Stimulated activated CD4-positive, alpha-beta T cell treated with anti-CD3 and anti-CD28 coated beads, Interleukin-15, amount 100 ng/mL, for 48 hours (primary cell): ENCODE results near the gene EPHA6.

ENCODE experiments used
- DNase-seq, 2 donors: peaks; one replicate each; pipeline ENCODE4 v3.0.0-alpha.2; 2020; ENCODE audit warnings: low read depth in 2 of 2

The EPHA6 gene

DNA sequence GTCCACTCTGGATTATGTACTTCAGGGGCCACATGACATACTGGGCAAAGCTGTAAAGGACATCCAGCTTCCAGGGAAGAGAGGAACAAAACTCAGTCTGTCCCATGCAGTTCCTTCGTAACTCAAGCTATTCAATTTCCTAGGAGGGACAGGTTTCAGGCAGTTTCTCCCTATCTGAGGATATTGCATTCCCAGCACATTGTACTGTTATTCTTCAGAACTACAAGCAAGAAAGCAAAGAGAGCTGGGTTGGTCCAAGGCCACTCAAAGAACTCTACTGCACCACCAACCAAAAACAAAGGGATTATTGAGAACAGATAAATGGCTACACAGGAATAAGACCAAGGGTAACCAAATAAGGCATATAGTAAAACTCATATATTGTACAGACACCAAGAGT lies 832.5 kb downstream of the EPHA6 start:
- no peak for DNase-seq

DNA sequence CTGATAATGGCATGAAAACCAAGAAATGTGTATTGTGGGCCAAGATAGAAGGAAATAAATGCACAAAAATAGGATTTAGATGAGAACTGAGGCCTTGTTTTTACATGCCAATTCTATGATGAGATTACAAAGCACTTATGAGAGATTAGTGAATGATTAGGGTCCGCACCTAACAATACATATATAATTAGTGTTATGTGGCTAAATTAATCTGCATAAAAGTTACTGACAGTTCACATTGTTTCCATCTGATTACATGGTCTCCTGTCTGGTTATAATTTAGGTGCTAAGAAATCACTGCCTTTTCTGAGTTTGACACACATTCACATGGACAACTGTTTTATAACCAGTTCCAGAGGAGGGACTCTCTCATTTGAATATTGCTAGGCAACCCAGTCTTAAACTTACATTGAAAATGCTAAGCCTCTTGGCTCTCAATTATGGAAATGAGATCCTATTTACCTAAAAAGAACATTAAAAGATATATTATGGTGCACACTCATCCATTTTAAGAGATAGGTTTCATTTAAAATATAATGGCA lies 833.1 kb downstream of the EPHA6 start:
- DNase-seq: no peak

DNA sequence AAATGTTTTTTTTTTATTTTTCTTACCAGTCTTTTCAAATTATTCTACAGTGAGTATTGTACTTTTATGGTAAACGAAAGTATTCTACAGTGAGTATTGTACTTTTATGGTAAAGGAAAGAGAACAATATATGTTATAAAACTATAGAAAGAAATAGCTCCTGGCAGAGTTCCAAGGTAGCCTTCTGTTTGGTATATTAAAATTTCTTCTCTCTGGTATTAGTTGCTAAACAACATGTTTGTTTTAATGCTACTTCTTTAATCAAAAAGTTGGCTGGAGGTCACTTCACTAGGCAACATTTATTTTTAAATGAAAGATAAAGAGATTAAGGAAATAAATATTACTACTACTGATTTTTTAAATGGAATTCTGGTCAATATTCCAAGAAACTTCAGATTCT lies 841.6 kb downstream of the EPHA6 start:
- no peak for DNase-seq

DNA sequence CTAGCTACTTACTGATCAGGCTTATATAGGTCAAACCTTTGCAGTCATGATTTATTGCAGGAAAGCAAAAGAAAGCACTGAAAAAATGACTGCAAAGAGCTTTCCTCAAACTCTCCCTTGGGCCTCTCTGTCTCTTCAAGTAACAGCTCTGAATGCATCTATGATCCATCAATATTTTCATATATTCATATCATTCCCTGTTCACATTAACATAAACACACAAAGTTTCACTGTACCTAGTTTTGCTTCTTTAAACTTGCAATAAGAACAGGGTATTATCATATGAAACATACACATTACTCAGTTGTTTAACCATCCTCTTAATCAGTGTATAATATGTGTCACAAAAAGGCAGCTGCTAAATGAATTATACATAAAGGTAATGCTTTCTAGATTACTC lies 842.2 kb downstream of the EPHA6 start:
- no peak for DNase-seq

DNA sequence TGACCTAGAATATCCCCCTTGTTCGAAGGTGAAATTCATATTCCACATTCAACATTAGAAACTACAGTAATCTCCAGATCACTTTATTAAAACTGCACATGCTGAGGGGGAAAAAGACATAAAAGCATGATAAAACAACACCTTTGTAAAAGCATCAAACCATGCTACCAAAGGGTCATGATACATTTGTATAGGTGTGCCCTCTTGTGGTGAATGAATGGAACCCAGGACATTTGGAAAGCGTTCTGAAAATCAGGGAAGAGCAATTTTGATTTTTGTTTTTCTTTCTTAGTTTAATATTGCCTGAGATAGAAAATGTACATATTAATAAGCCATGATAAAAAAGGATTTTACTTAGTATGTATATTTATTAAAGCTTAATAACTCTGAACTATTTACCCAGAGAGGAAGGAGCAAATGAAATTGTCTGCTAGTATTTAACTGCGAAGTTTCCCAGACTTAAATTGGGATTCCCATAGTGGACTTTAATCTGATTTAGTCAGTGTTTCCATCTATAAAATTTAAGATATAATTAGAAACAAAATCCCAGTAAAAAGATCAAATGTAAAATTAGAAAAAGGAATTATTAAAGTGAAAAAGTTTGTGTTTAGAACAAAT lies 844.4 kb downstream of the EPHA6 start:
- no peak for DNase-seq

DNA sequence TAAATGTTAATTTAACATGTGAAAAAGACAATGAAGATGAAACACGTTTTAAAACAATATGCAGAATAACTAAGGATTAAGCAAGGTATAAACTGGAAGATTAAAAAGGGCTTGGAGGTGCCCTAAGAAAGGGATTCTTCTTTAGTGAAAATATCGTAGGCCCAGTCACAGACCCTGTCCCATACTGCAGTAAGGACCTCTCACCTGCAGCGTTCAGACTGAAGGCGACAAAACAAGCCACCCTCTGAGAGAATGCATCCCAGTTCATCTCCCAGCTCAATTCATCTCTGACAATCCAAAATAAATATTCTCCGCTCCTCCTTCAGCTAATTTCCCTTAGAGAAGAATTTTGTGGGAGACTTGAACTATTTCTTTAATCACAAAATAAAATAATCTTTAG lies 847.9 kb downstream of the EPHA6 start:
- DNase-seq: no peak

DNA sequence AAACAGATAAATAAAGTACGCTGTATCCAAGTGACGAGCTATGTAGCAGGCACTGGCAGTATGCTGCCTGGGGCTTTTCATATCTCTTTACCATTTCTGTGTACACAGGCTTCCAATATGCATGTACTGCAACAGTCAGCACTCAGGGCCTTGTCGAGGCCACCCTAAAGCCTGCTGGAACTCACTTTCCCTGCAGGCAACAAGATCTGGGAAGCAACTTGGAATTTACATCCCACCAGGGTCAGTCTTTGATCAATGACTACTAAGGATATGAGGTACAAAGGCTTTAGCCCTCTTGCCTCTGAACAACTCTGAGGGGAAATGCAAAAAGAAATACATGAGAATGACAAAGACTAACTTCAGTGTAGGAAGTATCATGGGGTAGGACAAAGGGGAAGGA lies 848.4 kb downstream of the EPHA6 start:
- DNase-seq: no peak

DNA sequence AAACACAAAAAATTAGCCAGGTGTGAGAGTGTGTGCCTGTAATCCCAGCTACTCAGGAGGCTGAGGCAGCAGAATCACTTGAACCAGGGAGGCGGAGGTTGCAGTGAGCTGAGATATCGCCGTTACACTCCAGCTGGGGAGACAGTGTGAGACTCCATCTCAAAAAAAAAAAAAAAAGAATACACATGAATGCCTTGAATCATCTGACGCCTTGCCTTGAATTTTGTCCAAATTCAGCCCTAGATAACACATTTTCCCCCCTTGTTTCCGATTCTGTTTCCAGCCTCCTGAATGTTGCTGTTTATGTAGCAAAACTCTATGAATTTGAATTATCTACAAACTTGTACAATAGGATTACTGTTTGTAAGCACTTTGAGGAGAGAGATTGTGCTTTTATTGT lies 851.5 kb downstream of the EPHA6 start:
- DNase-seq: no peak

DNA sequence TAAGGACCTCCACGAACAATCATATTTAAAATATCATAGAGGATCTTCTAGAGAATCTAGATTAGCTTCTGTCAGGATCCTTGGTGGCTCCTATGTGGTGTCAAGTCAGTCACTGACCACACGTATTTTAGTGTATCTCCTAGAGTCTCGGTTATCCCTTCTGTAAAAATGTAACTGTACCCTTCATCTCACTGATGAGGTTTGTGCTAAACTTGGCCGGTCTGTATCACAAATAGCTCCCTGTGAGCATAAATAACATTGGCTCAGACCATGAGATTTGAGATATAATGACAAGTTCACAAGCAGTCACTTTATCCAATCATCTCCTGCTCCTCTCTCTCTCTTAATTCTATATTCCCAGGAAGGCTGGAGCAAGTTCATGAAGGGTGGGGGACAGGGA lies 856.6 kb downstream of the EPHA6 start:
- DNase-seq: no peak

DNA sequence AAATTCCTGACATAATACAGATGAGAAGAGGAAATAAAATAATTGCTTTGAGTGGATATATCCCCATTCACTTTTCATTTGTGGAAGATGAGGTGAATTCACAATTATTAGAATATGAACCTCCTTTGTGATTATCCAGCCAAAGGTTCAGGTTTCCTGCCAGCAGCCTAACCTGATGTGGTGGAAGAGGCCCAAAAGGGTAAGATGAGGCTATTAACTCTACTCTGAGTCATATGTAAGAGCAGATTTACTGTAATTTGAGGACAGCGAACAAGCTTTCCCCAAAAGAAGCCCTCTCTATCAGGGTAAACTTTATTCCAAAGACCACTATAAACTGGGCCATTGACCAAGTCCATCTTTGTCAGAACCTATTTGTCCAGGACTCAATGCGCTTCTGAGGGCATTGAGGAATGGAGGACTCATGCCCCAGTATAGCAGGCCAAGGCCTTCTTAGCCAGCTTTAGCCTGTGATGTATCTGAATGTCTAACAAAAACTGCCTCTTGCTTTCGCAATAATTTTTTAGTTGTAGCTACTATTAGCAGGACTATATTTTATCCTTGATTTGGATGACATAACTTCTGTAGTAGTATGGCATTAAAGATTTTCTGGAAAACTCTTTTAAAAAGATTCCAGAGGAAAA lies 859.1 kb downstream of the EPHA6 start:
- no peak for DNase-seq

DNA sequence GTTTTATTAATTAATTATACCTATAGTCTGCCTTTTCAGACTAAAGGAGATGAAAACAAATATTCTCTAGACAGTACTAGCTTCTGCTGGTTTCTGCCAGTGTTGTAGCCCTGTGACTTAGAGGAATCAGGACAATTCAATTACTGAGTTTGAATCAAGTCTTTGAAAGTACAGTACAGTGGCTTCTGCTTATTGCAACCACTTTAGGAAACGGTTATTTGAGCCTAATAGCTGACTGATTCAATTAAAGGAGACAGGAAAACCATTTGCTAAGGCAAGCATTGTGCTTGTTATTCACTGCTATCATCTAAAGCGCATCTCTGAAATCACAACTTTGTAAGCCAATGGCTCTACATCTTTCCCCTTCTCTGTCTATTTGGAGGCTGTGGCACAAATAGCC lies 860.1 kb downstream of the EPHA6 start:
- no peak for DNase-seq

DNA sequence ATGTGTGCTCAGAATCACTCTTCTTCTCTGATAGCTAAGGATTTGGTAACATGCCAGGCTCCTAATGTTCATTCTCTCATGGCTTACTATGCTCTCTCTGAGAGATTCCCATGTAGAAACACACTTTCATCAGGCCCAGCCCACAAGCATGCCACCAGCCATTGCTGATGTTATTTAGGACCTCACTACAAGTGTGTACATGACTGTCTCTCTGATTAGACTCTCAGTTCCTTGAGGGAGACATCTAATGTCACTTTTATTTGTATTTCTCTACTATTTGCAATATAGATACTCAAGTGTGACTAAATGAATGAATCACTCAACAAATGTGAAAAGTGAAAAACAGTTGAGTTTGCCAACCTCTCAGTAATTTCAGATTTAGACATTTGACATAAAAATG lies 865.8 kb downstream of the EPHA6 start:
- DNase-seq: no peak

DNA sequence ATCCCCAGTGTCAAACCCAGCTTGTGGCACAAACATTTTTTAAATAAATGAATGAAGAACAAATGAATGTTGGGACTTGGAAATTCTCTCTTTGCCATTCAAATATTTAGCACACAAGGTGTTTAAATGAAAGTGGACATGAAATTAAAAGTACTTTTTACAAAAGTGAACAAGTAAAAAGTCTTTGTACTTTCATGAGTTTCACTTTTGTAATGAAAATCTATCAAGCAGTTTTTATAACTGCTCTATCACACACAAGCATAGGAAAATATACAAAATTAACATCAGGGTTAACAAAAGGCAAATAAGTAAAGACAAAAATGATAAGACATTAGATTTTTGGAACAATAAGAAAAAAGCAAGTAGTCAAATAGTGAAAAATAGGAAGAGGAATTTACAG lies 866.3 kb downstream of the EPHA6 start:
- DNase-seq: no peak

DNA sequence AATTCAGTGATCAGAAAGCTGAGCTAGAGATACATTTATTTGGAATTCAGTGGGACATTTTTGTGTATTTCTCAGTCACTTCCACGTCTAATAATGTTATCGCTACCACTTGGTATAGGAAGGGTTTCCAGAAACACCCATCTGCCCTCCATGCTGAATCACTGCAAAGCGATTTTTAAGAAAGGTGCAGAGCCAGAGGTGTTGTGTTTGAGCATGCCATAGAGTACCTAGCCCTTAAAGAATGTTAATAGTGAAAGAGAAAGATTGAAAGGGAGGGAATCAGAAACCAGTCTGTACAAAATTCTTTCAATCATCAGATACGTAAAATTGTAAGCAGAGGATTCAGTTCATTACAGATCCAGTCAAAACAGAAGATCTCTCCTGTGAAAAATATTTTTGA lies 870.1 kb downstream of the EPHA6 start:
- DNase-seq: no peak

DNA sequence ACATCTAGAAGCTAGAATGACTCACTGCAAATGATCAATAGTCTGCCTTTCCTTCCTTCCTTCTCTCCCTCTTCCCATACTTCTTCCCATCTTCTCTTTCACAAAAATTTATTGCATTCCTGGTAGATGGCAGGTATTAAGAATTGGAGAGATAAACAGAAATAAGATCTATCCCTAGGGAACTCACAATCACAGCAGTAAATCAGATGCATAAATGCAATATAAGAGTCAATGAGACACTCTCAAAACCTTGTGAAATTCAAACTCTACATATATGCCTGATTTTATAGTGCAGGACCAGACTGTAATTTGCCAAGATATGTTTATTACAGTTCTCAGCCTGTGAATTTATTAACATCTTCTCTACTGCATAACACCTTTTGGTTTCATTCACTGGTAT lies 871.9 kb downstream of the EPHA6 start:
- DNase-seq: no peak

DNA sequence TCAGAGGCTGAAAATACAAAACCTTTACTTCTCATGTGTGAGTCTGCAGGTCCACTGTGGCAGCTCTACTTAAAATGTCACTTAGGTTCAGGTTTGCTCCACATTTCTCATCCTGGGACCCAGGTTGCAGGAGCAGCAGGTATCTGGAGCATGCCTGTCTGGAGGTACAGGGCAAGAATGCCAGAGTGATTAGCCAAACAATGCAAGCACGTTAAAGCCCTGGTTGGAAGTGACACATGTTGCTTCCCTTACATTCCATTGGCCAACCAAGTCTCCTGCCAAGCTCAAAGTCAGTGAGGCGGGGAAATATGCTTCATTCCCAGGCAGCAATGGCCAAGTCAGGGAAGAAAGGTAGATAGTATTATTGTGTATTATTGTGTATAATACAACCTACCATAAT lies 873.3 kb downstream of the EPHA6 start:
- DNase-seq: no peak

DNA sequence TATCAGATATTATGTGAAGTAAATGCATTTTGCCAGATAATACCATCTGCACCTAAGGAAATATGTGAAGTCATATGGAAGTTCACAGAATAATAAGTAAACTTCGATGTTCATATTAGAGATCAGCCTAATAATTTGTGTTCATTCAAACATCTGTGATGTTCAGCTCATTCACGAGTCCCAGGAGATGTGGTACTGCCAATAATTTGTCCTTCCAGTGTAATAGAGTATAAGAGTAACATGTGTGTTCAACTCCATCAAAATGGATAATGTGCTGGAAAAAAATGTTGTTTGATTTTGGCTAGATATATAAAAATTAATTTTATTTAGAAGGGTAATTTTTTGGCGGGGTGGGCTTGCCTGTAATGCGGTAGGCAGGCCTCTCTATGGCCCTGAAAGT lies 874.7 kb downstream of the EPHA6 start:
- DNase-seq: no peak

DNA sequence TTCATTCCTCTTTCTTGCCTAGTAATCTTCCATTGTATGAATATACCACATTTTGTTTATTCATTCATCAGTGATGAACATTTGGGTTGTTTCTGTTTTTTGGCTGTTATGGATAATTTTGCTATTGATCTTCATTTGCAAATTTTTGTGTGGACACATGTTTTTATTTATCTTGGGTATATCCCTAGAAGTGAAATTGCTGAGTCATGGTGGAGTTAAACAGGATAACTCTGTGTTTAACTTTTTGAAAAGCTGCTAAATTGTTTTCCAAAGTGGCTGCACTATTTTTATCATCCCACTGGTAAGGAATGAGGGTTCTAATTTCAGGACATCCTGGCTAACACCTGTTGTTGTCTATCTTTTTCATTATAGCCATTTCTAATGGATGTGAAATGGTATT lies 875.6 kb downstream of the EPHA6 start:
- DNase-seq: no peak

DNA sequence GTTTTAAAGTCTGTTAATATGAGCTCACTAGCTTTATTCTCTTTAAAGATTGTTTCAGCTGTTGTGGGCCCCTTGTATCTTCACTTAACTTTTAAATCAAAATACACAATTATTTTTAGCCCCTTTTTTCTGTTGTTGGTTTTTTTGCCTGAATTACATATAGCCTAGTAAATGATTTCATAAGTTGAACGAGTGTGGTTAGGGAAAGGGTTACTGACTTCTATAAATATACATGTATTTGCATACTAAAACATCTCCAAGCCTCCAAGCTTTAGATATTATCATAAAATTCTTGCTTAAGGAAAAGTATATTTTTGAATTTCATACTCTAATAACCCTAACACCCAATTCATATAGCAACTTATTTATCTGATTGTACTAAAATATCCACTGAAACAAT lies 877.0 kb downstream of the EPHA6 start:
- no peak for DNase-seq

DNA sequence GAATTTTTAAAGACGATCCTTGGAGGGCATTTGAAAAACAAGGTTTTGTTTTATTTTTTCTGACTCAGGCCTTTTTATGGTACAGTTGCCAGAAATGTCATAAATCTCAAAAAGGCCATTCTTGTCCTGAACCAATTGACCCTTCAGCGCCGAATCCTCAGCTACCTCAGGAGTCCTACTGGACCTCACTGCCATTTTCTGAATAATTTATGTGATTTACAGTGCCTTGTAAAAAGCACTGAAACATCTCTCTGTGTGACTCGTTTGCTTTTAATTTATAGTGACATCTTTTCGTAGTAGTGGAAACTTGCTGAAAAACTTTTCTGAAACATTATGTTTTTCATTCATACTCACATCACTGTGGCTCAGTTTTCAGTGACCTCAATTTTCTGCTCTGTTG lies 878.0 kb downstream of the EPHA6 start:
- no peak for DNase-seq

DNA sequence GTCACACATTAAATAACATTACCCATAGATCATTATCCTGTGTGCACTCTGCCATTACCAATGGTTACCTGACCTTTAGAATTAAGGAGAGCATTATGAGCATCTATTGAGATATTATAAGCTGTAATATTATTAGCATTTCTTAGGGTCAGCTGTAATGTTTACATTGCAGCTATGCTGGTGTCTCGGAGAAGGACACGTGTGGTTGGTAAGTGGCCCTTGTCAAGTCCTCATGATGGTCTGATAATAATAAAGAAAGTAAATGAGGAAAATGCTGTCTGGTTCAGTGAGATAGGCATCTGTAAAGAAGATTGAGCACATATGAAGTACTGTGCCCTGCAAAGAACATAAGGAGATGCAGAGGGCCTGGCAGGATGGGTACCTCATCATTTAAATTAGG lies 878.4 kb downstream of the EPHA6 start:
- no peak for DNase-seq

DNA sequence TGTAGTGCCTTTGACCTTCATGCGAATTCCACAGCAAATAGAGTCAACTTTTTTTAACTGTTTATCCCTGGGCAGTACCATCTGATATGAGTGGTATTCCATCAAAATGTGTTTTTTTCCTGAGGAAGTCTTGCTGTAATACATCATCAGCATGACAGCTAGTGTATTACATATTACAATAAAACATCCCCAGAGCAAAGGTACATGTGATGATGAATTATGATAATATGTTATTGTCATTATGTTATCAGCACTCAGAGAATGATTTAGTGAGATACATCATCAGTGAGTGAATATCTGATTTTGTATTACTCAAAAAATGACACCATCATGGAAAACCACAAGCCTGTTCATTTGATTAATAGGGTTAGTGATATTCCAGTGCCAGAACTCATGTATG lies 880.5 kb downstream of the EPHA6 start:
- no peak for DNase-seq

DNA sequence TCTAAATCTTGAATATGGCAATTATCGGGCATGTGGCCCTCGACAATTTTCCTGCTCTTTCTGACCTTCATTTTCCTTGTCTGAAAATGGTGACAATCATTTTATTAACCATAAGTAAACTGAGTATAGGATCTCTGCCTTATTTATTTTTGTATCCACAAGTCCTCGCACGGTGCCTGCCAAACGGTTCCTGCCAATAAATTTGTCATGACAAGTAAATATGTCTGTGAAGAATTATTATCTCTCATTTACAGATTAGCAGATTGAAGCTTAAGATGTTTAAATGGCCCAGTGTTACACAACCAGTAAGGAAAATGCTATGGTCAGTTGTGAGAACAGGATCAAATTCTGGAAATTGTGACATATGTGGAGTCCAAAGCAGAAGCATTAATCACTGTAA lies 884.3 kb downstream of the EPHA6 start:
- no peak for DNase-seq

DNA sequence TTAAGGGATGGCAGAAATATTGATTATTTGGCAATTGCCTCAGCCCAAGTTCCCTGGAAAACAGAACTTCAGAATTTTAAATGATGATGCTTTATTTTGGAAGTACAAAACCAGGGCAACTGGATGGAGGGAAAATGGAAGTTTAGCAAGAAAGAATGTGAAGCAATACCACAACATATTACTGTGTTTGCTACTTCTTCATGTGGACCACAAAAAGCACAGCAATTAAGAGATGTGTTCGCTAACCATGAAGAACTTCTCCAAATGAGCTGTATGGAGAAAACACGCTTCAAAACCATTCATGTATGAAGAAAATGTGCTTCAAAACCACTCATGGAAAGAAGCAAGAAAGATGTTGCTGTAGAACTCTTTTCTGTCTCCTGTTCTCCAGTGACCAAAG lies 885.5 kb downstream of the EPHA6 start:
- DNase-seq: no peak
